NOMO-1 treated with DMSO at 0.1 percent for 48 hours (cell line): ENCODE results near the gene CCDC3.

Experiments used
- DNase-seq: peaks from one replicate; lab custom pipeline; 2025; ENCODE audit not compliant: unreplicated experiment; lab: John Stamatoyannopoulos, UW

CCDC3 gene

DNA sequence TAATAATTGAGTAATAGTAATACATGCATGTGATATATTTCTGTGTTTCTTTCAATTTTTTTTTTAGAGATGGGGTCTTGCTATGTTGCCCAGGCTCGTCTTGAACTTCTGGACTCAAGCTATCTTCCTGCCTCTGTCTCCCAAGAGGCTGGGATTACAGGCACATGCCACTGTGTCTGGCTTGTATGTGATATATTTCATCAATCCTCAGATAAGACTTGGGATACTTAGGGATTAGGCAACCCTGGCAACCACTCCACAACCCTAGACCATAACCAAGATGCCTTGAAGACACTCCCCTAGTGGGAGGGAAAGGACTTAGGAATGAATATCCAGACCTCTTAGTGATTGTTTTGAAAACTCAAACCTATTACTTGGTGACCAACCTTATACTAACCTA is 154.8 kb downstream of the CCDC3 start:
- no peak for DNase-seq
